Iris pigment epithelial cell (primary cell): ENCODE results near the gene THAP2.
A peak's percentile ranks its signal among the peaks of the same experiment; 100 is the strongest.
"Not testable (repeated sequence)": the region's sequence is repeated elsewhere in the genome, so short reads cannot be mapped to it uniquely, and the experiment has no call there.

Experiments used
- DNase-seq: peaks from one replicate; pipeline ENCODE4 v3.0.0-alpha.2; 2011; ENCODE audit warnings: low read depth

The THAP2 gene

DNA sequence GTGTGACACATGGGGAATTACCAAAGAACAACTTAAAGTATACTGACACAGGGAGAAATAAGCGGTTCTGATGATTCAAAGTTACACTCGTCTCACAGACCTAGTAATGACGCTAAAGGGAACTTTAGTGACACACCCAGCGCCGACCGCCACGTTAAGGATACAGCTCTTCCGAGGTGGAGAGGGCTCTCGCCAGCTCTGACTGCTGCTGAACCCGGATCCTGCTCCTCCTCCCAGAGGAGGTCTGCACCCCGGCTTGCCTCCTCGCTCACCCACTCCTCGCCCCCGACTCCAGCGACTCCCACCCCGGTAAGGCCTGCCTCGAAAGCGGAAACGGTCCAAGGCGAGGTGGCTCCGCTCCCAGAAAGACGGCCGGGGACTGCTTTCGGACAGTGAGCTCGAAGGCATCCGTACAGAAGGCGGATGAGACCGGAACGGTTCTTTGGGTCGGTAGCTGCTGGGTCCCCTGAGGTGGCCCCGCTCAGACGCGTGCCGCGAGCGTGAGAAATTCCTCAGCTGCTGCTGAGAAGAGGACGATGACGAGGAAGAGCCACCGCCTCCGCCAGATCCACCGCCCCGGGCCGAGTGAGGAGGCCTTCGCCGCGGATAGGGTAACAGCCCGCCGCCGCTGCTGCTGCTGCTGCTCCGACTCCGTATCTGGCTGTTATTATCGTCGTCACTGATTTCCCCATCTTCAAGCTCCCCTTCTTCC is 1.1 kb upstream of the THAP2 start:
- peak; percentile 59 for DNase-seq

DNA sequence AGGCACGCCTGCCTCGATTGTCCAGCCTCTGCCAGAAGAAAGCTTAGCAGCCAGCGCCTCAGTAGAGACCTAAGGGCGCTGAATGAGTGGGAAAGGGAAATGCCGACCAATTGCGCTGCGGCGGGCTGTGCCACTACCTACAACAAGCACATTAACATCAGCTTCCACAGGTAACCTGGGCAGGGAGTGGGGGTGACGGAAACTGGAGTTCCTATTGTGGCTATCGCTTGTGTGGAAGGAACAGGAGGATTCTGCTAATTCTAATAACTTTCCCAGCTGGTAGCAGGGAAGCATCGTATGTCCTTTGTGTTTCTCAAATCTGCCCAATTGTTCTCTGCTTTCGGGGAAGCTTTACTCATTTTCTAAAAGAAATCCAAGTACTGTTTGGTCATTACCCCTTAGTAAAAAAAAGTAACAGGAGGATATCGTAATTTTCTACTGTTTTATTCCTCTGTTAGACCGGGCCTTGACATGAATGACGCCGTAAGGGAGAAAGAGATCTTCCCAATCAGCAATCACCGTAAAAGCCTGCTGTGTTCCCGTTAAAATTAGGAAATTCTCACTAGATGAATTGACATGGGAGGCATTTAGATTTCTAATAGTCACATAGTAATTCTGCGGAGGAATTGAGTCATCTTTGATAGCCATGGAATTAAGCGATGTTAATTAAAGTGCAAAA is 449 bp downstream of the THAP2 start:
- peak; percentile 39 for DNase-seq

DNA sequence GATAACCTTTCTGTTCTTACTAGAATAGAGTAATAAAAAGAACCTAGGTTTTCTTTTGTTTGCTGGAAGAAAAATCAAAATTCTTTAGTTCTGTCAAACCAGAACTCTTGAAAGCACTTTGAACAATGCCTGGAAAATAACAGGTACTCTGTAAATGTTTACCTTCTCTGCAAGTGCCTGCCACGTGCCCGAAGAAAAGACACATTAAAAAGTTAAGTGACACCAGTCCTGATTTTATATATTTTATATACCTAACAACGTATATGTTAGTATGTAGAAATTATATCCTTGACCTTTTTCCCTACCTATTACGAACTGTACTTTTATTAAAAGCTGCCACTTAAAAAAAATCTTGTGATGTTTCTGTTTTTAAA is 976 bp downstream of the THAP2 start:
- no peak for DNase-seq

DNA sequence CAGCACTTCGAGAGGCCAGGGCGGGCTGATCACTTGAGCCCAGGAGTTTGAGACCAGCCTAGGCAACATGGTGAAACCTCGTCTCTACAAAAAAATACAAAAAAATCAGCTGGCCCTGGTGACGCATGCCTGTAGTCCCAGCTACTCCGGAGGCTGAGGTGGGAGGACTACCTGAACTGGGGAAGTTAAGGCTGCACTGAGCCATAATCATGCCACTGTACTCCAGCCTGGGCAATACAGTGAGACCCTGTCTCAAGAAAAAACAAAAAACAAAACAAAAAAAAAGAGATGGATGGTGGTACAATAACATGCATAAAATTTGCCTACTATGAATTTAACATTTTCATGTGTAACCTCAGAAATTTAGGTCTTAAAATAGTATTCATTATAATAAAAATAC is 2.2 kb downstream of the THAP2 start:
- no peak for DNase-seq

DNA sequence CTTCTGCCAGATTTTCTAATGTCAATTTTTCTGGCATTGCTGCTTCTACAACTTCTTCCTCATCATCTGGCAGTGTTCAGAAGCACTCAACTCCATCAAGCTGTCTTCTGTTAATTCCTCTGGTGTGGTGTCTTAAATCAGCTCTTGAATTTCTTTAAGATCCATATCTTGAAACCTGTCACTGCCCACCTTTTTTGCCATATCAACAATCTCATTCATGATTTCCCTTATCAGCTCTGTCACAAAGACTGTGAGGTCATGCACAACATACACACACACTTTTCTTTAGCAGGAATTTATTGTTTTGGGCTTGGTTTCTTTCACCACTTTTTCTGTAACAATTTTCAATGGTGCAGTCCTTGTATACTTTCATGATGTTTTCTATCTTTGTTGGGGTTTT is 7.2 kb downstream of the THAP2 start:
- DNase-seq: no peak

DNA sequence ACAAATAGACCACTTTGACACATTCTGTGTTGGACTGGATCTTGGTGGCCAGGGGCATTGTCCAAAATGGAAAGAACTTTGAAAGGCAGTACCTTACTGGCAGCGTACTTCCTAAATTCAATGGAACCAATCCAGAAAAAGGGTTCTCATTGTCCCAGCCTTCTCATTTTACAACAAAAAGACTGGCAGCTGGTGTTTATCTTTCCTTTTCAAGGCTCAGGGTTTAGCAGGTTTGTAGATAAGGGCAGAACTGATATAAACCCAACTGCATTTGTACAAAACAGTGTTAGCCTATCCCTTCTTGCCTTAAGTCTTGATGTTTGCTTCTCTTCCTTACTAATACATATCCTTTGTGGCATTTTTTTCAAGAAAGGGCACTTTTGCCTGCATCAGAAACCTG is 7.7 kb downstream of the THAP2 start:
- DNase-seq: no peak

DNA sequence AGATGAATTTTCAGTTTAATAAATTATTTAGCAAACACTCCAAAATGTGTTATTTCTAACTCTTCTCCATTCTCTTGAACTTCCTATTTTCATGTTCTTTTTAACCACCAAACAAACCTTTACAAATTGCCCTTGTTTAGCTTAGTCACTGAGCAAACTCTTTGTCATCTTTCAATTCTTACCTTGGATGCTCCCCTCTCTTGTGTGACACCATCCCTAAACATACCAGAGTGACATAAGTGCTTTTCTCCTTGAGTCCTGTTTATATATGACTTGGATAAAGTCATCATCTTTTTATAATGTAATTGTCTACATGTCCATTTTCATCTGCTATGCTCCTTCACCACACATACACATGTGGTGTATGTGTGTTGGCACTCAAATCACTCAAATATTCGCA is 18.4 kb downstream of the THAP2 start:
- DNase-seq: no peak

DNA sequence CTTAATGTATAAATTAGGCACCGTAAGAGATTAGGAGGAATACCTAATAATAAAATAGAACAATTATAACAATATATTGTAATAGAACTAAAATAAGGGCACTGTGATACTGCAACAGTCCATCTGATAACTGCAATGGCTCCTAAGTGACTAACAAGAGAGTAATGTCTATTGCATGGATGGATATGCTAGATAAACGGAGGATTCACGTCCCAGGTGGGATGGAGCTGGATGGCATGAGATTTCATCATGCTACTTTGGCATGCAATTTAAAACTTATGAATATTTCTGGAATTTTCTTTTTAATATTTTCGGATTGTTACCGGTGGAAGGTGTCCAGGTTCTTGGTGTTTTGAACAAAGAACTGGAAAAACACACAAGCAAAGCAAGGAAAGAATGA is 19.5 kb downstream of the THAP2 start:
- no peak for DNase-seq

DNA sequence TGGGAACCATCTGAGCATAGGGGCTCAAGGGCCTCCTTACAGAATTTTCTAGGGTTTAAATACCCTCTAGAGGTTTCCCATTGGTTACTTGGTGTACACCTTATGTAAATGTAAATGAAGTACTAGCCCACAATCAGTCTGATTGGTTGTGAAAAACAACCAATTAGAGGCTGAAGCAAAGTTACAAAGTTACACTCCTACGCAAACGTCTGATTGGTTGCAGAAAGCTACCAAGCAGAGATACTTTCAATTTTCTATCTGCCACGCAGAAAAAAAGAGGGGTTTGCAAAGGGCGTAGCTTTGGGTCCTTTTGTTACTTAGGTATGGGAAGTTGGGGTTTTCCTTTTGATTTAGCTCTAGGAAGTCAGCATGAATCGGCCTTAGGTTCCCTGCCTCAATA is 20.0 kb downstream of the THAP2 start:
- DNase-seq: no peak

DNA sequence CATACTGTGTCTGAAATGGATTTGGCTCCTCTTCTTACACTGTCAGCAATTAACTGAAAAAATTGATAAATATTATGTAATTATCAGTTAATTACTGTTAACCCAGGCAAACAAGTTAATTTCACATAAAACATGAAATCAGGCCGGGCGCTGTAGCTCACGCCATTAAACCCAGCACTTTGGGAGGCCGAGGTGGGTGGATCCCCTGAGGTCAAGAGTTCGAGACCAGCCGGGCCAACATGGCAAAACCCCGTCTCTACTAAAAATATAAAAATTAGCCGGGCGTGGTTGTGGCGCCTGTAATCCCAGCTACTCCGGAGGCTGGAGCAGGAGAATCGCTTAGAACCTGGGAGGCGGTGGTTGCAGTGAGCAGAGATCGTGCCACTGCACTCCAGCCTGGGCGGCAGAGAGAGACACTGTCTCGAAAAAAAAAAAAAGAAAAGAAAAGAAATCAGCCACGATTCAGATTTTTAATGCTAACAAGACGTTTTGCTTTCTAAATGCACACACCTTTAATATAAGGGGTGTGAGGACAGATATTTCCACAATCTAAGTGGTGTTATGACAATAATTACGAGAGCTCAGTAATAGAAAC is 21.3 kb downstream of the THAP2 start:
- no peak for DNase-seq

DNA sequence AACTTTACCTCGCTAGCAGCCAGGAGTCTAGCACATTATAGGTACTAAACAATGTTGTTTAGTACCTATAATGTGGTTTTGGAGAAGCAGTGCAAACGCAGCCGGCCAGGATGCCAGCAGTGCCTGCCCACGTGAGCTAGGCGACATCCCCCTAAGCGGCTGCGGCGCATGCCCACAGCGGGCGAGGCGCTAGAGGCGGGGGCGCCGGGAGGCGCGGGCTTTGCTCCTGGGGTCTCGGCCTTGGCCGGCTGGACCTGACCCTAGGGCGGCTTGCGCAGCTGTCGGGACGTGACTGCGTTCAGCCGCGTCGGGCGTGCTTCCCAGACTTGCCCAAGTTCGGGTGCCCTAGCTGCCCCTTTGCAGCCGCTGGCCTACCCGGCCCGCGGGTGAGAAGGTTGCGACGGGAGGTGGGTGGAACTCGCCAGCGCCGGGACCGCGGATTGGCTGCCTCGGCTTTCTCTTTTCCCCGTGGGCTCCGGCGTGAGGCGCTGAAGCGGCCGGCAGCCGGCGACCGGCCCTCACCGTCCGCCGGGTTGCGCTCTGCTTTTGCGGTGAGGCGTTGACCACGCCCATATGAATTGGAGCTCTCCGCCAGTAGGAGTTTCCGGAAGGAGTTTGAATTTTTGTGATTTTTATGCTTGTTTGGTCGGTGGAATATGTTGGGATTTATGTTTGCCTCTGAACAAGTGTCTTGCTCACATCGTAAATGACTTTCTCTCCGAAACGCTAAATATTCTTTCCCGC is 22.0 kb downstream of the THAP2 start, which contains the start of gene TMEM19:
TMEM19 (plus strand) TSS at position 169 of the 744 bp plus-strand sequence. CDS start 599 bp downstream, outside the sequence.
- peak; percentile 93 for DNase-seq

DNA sequence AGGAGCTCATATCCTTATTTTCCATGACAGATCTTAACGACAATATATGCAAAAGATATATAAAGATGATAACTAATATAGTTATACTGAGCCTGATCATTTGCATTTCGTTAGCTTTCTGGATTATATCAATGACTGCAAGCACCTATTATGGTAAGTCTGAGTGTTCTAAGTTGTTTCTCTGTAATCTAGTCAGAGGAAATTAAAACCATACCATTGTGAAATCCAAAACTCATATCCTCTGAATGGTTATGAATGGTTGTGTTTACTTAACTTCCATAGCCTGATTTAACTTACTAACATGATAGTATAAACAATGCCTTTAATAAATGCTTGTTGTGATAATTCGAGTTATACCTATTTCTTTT is 22.5 kb downstream of the THAP2 start:
- DNase-seq: peak; percentile 45

DNA sequence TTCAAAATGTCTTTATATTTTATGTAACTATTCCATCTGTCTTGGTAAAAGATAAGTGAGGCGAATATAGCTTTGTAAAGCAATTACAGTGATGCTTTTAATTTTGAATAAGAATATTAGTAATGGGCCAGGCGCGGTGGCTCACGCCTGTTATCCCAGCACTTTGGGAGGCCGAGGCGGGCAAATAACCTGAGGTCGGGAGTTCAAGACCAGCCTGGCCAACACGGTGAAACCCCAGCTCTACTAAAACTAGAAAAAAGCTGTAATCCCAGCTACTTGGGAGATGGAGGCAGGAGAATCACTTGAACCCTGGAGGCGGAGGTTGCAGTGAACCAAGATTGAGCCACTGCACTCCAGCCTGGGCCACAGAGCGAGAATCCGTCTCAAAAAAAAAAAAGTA is 23.1 kb downstream of the THAP2 start:
- DNase-seq: not testable (repeated sequence)

DNA sequence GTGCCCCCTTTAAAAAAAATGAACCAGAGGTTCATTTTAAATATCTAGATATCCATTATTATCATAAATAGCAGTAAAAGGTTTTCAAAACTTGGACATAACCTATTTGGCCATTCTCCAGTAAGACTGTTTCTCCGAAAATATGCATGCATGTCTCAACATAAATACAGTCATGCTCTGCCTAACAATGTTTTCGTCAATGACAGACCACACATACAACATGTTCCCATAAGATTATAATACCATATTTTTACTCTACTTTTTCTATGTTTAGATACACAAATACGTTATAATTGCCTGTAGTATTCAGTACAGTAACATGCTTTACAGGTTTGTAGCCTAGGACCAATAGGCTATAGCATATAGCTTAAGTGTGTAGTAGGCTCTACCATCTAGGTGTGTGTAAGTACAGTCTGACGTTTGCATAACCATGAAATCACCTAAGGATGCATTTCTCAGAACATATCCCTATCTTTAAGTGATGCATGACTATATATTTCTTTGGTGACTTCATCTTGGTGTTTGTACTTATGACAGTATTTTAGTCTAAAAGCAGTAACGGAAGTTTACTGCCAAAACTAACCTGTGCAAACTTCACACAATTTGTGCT is 25.0 kb downstream of the THAP2 start:
- no peak for DNase-seq

DNA sequence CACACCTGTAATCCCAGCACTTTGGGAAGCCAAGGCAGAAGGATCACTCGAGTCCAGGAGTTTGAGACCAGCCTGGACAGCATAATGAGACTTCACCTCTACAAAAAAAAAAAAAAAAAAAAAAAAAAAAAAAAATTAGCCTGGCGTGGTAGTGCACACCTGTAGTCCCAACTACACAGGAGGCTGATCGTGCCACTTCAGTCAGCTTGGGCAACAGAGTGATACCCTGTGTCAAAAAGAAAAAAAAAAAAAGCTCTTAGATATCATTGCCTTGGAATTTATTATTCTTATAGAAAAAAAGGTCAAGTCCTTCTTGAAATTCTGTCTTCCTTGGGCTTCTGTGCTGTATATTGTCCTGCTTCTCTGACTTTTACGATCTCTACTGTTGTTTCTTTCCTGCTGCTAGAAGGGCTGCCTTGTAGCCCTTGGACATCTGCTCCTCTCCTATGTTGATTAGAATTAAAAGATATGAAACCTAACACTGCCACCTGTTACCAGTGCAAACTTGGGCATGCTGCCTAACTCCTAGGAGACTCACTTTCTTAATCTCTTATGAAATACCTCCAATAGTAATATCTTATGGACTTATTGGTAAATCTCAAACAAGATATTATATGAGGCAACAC is 27.5 kb downstream of the THAP2 start:
- peak; percentile 5 for DNase-seq

DNA sequence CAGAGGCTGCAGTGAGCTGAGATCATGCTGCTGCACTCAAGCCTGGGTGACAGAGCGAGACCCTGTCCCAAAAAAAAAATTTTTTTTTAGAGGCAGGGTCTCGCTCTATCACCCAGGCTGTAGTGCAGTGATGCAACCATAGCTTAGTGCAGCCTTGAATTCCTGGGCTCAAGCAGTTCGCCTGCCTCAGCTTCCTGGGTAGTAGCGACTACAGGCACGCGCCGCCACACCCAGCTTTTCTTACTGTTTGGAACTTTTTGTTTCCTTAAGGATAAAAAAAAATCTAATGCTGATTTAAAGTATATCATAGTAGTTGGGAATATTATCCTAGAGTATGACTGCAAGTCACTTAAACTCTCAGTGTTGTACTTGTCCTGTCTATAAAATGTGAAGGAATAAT is 29.0 kb downstream of the THAP2 start:
- DNase-seq: no peak

DNA sequence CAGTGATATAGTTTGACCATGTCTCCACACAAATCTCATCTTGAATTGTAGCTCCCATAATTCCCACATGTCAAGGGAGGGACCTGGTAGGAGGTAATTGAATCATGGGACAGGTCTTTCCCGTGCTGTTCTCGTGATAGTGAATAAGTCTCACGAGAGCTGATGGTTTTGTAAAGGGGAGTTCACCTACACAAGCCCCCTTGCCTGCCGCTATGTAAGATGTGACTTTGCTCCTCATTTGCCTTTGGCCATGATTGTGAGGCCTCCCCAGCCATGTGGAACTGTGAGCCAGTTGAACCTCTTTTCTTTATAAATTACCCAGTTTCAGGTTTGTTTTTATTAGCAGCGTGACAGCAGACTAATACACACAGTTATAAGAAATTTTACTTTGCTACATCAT is 29.6 kb downstream of the THAP2 start:
- DNase-seq: not testable (repeated sequence)

DNA sequence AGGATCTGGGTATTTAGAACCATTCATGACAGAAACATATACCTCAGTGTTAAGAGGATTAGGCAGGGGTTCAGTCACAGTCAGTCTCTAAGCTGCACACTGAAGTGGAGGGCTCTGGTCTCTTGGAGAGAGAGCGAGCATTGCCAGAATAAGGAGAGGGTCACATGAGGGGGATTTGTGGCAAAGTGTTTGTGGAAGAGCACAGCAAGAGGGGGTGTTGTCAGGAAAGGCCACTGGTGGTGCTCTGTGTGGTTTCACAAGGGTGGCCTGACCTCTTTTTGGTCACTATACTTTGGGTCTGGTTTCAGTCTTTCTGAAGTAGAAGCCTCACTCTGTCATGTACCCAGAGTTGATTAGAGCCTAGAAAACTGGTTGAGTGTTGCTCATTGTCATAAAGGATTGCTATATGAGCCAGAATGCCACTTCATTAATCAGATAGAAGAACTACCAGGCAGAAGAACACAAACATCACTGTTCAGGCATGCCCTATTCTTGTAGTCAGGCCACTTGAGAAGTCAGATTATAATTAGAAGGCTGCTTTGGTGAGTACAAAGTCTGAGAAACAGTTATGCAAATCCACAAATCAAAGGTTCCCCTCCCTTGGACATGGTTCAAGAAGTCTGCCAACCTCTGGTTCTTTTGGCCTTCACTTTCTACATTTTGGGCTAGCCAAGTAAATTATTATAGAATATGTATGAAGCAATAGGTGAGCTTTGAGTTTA is 30.2 kb downstream of the THAP2 start:
- no peak for DNase-seq

DNA sequence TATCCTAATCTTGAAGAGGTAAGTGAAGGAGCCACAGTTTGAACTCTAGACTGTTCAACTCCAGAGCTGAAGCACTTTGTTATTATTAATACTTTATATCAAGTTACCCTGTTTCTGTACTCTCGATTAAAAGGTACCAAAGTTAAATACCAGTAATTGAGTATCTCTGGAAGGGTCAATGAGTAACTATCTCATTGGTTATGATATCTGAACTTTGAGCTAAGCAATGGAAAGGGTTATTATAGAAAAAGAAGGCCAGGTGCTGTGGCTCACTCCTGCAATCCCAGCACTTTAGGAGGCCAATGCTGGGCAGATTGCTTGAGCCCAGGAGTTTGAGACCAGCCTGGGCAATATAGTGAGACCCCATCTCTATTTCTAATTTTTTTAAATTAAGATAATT is 31.7 kb downstream of the THAP2 start:
- no peak for DNase-seq

DNA sequence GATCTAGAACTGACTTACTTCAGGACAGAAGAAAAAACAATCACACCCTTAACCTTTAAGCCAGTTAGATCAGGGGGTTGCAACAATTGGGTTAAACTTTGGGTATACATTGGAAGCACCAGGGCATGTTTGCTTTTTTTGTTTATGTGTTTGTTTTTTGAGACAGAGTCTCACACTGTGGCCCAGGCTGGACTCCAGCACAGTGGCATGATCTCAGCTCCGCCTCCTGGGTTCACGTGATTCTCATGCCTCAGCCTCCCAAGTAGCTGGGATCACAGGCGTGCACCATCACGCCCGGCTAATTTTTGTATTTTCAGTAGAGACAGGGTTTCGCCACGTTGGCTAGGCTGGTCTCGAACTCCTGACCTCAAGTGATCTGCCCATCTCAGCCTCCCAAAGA is 38.1 kb downstream of the THAP2 start:
- DNase-seq: not testable (repeated sequence)

DNA sequence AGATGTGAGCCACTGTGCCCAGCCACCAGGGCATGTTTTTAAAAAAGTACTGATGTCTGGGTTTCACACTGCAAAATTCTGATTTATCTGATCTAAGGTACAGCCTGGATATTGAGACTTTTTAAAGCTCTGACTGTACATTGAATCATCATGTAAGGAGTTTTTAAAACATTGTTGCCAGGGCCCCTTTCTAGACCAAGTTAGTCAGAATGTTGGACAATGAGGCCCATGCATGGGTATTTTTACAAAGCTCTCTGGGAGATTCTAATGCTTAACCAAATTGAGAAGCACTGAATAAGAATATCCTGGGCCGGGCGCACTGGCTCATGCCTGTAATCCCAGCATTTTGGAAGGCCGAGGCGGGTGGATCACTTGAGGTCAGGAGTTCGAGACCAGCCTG is 38.5 kb downstream of the THAP2 start:
- DNase-seq: no peak
